SK-N-DZ (cell line): Measurements from ENCODE around the gene HOXD9.
A peak's percentile ranks its signal among the peaks of the same experiment; 100 is the strongest.

Experiments used
- DNase-seq: peaks from one replicate; pipeline ENCODE4 v3.0.0-alpha.2; 2015; ENCODE audit warnings: low spot score

Gene HOXD9

DNA sequence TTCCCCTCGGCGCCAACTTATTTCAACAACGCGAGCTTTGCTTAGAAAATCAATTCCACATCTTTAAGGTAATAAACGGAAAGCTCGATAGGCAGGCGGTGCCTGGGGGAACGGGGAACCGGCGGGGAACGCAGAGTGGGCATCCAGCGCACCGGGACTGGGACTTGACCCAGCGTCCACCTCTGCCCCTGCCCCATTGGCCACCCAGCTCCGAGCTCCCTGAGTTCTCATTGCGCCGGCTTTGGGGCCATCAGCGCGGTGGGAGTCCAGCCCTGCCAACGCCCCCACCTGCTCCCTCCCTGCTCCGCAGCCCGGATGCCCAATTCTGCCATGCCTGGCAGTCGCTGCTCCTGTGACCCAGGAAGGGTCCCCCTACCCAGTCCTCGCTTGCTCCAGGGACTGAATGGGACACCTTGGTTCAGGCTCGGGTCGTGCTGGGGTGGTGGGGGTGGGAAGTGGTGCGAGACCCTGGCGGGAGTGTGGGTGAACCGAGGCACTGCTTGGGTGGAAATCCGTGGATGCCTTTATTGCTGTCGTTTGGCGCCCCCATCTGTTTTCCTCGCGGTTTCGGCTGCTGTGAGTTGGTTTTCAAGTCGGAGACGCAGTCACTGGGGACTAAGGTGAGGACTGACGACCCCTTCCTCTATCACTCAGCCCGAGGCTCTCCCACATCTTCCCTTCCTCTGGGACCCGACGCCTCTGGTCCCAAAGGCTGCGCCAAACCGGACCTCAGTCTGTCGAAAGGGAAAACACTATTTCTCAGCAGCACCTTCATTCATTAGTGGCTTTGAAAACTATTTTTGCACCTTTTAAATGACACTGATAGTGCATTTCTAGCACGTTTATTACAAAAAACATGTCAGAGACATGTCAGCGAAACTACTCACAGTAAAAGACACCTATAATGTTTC lies 36.4 kb upstream of the HOXD9 start:
- DNase-seq: peak; percentile 43

DNA sequence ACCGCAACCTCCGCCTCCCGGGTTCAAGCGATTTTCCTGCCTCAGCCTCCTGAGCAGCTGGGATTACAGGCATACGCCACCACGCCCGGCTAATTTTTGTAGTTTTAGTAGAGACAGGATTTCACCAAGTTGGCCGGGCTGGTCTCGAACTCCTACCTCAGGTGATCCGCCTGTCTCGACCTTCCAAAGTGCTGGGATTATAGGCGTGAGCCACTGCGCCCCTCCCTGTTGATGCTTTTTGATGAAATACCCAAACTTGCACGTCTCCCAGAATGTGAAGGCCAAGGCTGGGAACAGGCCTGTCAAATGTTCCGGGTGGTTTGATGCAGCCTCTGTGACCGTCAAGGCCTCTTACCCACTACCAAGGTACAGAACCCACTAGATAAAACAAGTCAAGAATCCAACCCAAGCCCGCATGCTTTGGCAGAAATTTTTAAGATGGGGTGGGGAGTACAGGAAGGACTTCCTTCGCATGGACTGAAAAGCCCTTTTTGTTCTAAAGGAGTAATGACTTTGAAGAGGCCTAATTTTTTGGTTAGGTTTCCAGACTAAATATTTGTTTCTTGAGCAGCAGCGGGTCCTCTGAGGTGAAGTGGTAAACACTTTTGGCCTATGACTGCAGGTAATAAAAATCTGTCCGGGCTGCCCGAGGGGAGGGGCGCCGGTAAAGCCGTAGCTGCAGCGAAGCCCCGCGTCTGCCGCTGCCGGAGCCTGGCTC lies 35.0 kb upstream of the HOXD9 start:
- DNase-seq: no peak

- peak; percentile 43 for DNase-seq
Observed at GRCh38 chr2:176088048-176088936, 34.2 kb upstream of the HOXD9 start.

DNA sequence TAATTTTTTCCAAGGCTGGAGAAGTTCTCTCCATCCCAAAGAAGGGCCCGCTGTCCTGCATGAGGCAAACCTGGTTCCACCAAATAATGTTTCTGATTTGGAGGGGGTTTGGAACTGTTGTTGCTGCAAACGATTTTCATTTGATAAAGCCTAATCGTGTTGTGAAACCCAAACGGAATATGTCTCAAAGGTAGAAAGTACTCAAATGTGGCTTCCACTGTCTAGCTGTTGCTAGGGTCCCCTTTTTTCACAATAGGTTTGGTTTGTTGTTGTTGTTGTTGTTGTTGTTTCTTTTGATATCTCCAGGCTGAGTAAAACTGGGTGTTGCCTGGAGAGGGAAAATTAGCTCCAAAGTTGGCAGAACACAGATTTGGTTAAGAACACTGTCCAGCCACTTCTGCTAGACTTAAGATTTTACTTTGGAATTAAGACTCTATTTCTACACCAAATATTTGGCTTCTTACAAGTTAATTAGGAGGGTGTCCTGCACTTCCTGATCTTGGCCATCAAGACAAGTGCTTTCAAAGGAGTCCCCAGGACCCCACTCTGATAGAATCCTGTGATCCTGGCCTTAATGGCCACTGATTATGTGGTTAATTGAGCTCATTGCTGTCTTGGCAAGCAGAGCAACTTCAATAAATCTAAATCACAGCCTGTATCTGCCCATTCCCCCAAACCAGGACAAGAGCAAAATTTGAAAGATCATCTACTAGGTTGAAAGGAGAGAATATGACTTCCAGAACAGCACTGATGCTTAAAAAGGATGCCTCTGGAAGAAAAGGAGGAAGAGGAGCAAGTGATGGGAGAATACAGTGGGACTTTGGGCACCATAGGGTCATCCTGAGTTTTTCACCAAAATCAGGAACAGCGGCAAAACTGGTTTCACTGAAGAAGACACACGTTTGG lies 33.3 kb upstream of the HOXD9 start:
- DNase-seq: no peak

DNA sequence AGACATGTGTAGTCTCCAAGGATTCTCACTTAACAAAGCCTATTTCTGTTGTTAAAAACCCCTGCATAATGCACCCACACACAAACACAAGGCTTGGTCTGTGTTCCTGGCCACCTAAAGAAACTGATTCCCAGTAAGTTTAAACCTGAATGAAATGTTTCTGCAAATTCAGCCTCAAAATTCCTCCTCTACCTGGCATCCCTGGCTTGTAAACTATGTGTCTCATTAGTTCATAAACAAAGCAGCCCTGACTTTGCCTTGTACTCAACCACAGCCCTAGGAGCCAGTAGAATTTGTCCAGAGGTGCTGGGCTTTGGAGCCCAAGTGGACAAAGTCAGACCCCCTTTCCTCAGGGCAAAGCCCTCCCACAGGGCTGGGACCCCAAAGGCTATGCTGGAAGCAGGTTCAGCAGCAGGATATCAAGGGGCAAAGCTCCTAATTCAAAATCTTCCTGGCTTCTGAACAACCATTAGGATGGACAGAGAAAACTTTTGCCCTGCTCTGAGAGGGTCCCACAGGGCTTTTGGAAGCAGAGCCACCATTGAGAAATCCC lies 32.6 kb upstream of the HOXD9 start:
- DNase-seq: no peak

DNA sequence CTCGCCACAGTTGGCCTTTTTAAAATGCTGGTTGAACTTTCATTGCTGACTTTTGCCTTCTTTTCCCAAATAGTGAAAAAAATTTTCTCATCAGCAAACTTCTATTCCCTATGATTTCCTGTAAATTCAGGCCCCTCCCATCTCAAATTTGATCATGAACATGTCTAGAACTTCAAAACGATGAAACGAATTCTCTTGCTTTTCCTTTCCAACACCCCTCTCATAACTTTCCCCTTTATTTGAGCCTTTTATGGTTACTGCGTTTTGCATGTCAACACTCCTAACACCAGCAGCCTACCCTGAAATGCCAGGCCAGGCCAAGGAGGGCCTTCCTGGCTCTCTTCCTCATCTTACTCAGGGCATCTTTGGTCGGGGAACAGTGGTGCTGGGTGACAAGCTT lies 31.7 kb upstream of the HOXD9 start:
- no peak for DNase-seq

DNA sequence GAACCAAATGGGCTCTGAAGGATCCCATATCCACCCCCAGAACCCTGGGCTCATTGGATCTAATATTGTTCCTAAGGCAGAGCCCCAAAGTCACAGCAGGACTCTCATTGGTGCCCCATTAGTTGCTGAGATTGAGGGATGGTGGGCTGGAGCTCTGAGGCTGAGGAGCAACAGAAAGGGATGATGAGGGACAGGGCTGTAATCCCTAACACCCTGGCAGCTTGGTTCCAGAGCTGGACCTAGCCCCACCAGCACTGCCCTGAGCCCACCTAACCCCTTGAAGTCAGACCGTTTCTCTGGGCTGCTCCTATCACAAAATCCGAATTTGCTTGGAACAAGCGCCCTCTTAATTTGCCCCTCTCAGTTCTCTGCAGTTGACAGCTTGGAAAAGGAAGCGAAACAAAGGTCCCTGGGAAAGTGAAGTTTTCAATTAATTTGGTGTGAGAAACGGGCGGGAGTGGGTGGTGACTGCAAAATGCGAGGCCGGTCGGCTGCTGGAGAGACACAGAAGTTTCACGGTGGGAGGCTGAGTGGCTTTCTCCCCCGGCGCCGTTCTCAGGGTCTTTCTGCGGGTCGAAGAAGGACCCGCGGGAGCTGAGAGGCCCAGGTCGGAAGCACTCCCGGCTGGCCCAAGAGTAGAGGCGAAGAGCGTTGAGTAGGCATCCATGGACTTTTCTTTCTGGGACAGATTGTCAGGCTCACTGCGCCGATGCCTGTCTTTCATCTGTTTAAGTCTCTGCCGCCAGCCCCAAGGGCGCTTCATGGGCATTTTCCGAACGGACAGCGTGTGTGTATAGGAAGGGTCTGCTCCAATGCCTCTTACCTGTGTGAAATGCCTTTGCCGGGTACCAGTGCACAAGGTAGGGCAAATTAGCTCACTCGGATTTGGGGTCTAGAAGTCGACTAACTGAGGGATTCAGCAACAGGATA lies 30.9 kb upstream of the HOXD9 start:
- DNase-seq: no peak

DNA sequence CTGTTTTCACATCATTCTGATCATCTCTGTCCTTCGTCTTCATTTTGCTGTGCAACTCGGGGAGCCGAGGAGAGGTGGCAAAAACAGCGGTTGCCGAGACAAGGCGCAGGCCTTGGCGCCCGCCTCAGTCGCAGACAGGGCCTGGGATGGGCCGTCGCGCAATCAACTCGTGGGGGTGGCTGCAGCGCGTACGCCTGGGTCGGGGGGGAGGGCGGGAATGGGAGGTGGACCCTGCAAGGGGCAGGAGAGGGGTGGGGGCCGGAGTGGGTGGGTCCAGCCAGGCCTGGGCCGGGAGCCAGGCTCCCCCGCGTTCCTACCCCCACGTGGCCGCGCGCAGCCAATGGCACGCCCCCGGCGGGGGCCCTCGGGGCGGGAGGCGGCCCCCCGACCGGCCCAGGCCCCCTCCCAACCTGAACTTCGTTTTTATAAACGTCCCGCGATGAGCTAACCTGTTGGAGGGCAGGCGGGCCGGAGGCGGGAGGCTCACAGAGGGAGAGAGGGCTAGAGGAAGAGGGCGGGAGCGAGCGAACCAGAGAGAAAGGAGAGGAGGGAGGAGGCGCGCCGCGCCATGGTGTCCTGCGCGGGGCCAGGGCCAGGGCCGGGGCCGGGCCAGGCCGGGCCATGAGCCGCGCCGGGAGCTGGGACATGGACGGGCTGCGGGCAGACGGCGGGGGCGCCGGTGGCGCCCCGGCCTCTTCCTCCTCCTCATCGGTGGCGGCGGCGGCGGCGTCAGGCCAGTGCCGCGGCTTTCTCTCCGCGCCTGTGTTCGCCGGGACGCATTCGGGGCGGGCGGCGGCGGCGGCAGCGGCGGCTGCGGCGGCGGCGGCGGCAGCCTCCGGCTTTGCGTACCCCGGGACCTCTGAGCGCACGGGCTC lies 30.0 kb upstream of the HOXD9 start, which contains the start of gene HOXD13:
HOXD13 (plus strand) TSS at position 452 of the 875 bp plus-strand sequence; CDS start at position 622, 170 bp downstream.
- no peak for DNase-seq

GRCh38 chr2:176093145-176093897 lies 29.2 kb upstream of the HOXD9 start:
- no peak for DNase-seq

DNA sequence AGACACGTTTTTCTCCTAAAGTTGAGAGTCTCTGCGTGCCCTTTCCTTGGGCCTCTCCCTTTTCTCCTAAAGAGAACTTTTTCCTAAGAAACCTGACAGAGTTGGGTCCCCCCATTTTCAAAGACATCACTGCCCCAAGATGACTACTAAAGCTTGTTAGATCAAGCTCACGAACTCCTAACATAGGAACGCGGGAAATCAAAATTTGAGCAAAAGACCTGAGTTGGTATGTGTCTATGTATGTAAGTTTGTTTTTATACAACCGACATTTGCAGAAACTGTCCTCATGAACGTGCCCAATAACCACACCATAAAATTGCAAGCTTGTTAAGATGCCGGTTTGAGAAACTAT lies 28.6 kb upstream of the HOXD9 start:
- no peak for DNase-seq

GRCh38 chr2:176094349-176094748 lies 28.2 kb upstream of the HOXD9 start:
- no peak for DNase-seq

GRCh38 chr2:176095421-176095820 lies 27.1 kb upstream of the HOXD9 start:
- DNase-seq: no peak

GRCh38 chr2:176096243-176096985 lies 26.1 kb upstream of the HOXD9 start:
- DNase-seq: no peak

GRCh38 chr2:176096986-176097819 lies 25.3 kb upstream of the HOXD9 start:
- peak; percentile 80 for DNase-seq

DNA sequence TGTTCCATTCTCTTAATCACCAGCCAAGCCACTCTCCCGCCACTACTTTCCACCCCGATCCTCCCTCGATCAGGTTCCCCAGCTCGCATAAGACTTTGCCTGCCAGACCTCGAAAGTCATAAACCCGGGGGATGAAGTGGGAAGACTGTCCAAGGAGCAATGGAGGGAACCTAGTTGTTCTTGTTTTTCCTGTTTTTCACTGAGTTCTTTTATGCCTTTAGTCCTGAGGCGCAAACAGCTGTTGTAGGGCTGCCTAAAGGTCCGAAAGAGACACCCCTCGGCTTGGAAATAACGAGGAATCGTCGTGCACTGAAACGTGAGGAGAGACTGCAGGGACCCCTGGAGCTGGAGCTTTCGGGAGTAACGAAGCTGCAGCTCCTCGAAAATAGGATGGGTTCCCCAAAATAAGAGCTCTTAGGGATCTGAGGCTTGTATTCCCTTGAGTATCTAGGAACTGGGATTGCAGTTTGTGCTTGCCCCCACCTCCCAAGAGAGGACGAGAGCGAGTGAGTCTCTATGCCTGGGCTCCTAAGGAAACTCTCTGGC lies 24.6 kb upstream of the HOXD9 start:
- no peak for DNase-seq
